CD14-positive monocyte (primary cell): ENCODE measurements around the gene AGO3. TPM values are rescaled to one million over a fixed set of nuclear protein-coding genes. Genes with fewer than 3 reads are reported as not detected.
A peak's percentile ranks its signal among the peaks of the same experiment; 100 is the strongest.

Experiments used
- DNase-seq, 3 donors: peaks; one replicate each; pipeline ENCODE4 v3.0.0-alpha.2; 2011 to 2022
- H2AFZ ChIP-seq: 2 replicates; pipeline ENCODE4 v1.6.0; 2012; ENCODE audit warnings: mild to moderate bottlenecking, low read depth, low read length, inconsistent platforms; ENCODE audit not compliant: insufficient read depth, poor library complexity, severe bottlenecking
- H3K27ac ChIP-seq, 2 donors: 1 replicate in 1 of 2; 2 replicates in 1 of 2; pipeline ENCODE4 v1.5.1; 2012 to 2013; ENCODE audit warnings: low read length in 2 of 2, control low read depth in 1 of 2, inconsistent platforms in 1 of 2, low read depth in 1 of 2, mild to moderate bottlenecking in 1 of 2
- H3K27me3 ChIP-seq, 2 donors: one replicate each; pipeline versions ENCODE4 v1.6.0 to v1.6.1; 2011 to 2013; ENCODE audit warnings: low read length in 2 of 2; ENCODE audit not compliant: control insufficient read depth in 2 of 2, insufficient read depth in 2 of 2
- H3K36me3 ChIP-seq, 2 donors: replicated peaks in 1 of 2; 1 replicate in 1 of 2; 2 replicates in 1 of 2; pipeline versions ENCODE4 v1.5.1 to v1.6.1; 2012 to 2013; ENCODE audit warnings: low read length in 2 of 2, control low read depth in 1 of 2, inconsistent platforms in 1 of 2, mild to moderate bottlenecking in 1 of 2; ENCODE audit not compliant: insufficient read depth in 2 of 2, control insufficient read depth in 1 of 2
- H3K4me1 ChIP-seq, 2 donors: 1 replicate in 1 of 2; 2 replicates in 1 of 2; pipeline versions ENCODE4 v1.5.1 to v1.6.1; 2012 to 2013; ENCODE audit warnings: low read length in 2 of 2, control low read depth in 1 of 2, inconsistent platforms in 1 of 2, mild to moderate bottlenecking in 1 of 2, moderate library complexity in 1 of 2; ENCODE audit not compliant: insufficient read depth in 2 of 2, control insufficient read depth in 1 of 2
- H3K4me2 ChIP-seq: replicated peaks from 2 replicates; pipeline ENCODE3; 2012; ENCODE audit warnings: low read length, moderate library complexity, mild to moderate bottlenecking; ENCODE audit not compliant: poor library complexity, severe bottlenecking; ENCODE audit errors: extremely low read depth
- H3K4me3 ChIP-seq, 3 experiments: fragments of 200-600 bp in 1 of 3; sonication (generic) in 1 of 3; replicated peaks in 1 of 3; 1 replicate in 2 of 3; 2 replicates in 1 of 3; pipeline ENCODE4 v1.5.1; 2011 to 2013; ENCODE audit warnings: low read length in 3 of 3, mild to moderate bottlenecking in 3 of 3, control low read depth in 2 of 3, low read depth in 2 of 3, inconsistent platforms in 1 of 3, moderate library complexity in 1 of 3
- H3K79me2 ChIP-seq: 2 replicates; pipeline ENCODE4 v1.6.0; 2012; ENCODE audit warnings: mild to moderate bottlenecking, control low read depth, inconsistent platforms, low read length, moderate library complexity; ENCODE audit not compliant: insufficient read depth
- H3K9ac ChIP-seq: 2 replicates; pipeline ENCODE4 v1.6.0; 2017; ENCODE audit warnings: low read length, mild to moderate bottlenecking; ENCODE audit not compliant: insufficient read depth, poor library complexity, severe bottlenecking
- H3K9me3 ChIP-seq, 2 donors: replicated peaks in 1 of 2; 1 replicate in 1 of 2; 2 replicates in 1 of 2; pipeline versions ENCODE4 v1.5.1 to v1.6.1; 2012 to 2013; ENCODE audit warnings: low read length in 2 of 2, control low read depth in 1 of 2; ENCODE audit not compliant: control insufficient read depth in 1 of 2, insufficient read depth in 1 of 2
- H4K20me1 ChIP-seq: 2 replicates; pipeline ENCODE4 v1.6.0; 2012; ENCODE audit warnings: mild to moderate bottlenecking, low read length, control low read depth, moderate library complexity; ENCODE audit not compliant: insufficient read depth
- H3K27ac Mint-ChIP-seq, 7 donors: one replicate each; pipeline ENCODE4 v1.8.0; 2020; ENCODE audit warnings: mild to moderate bottlenecking in 7 of 7, mixed read lengths in 7 of 7, moderate library complexity in 6 of 7, inconsistent platforms in 2 of 7
- H3K27me3 Mint-ChIP-seq, 3 donors: one replicate each; pipeline ENCODE4 v1.8.0; 2021 to 2022; ENCODE audit warnings: low read depth in 3 of 3, mild to moderate bottlenecking in 3 of 3, mixed read lengths in 3 of 3, moderate library complexity in 3 of 3, inconsistent platforms in 1 of 3
- H3K36me3 Mint-ChIP-seq, 2 donors: one replicate each; pipeline ENCODE4 v1.8.0; 2020; ENCODE audit warnings: mixed read lengths in 2 of 2, inconsistent platforms in 1 of 2, mild to moderate bottlenecking in 1 of 2
- H3K4me1 Mint-ChIP-seq: one replicate; pipeline ENCODE4 v1.8.0; 2020; ENCODE audit warnings: mild to moderate bottlenecking, mixed read lengths
- H3K4me3 Mint-ChIP-seq, 2 donors: one replicate each; pipeline ENCODE4 v1.8.0; 2020; ENCODE audit warnings: mild to moderate bottlenecking in 2 of 2, mixed read lengths in 2 of 2, moderate library complexity in 1 of 2
- H3K9me3 Mint-ChIP-seq, 7 donors: one replicate each; pipeline ENCODE4 v1.8.0; 2020 to 2022; ENCODE audit warnings: mixed read lengths in 7 of 7, mild to moderate bottlenecking in 6 of 7, moderate library complexity in 6 of 7, inconsistent platforms in 2 of 7
- WGBS: methylation state at CpG from one replicate; pipeline ENCODE4 v1.1.5; 2013; ENCODE audit warnings: missing lambda C conversion rate; ENCODE audit not compliant: insufficient coverage; 5-methylcytosine and 5-hydroxymethylcytosine counted together
- intact Hi-C, 2 donors: fragments of 100-400 bp; cut with micrococcal nuclease; formaldehyde crosslinking; loops; one replicate each; pipeline versions ENCODE4 v1.15.0 to v1.15.1; 2023
- polyA plus RNA-seq, 3 donors: library from polyadenylated mRNA; depleted of rRNA in 1 of 3; unstranded in 2 of 3; stranded (reverse) in 1 of 3; fragments of 300-500 nt in 2 of 3; fragments of >200 nt in 1 of 3; fragmentation: Illumina TruSeq in 2 of 3; gene quantifications; 1 replicate in 2 of 3; 2 replicates in 1 of 3; pipeline ENCODE4 v1.2.3, GENCODE V29; 2012 to 2021
- TF ChIP-seq, protein P1 (sequence below): fragments of 200-600 bp; IDR thresholded peaks from one replicate; pipeline ENCODE4 v1.8.0; 2022; ENCODE audit warnings: antibody characterized with exemption, mild to moderate bottlenecking

Gene AGO3
- polyA plus RNA-seq, 3 donors, result 6.3 to 9.0 (median 8.3) TPM

DNA sequence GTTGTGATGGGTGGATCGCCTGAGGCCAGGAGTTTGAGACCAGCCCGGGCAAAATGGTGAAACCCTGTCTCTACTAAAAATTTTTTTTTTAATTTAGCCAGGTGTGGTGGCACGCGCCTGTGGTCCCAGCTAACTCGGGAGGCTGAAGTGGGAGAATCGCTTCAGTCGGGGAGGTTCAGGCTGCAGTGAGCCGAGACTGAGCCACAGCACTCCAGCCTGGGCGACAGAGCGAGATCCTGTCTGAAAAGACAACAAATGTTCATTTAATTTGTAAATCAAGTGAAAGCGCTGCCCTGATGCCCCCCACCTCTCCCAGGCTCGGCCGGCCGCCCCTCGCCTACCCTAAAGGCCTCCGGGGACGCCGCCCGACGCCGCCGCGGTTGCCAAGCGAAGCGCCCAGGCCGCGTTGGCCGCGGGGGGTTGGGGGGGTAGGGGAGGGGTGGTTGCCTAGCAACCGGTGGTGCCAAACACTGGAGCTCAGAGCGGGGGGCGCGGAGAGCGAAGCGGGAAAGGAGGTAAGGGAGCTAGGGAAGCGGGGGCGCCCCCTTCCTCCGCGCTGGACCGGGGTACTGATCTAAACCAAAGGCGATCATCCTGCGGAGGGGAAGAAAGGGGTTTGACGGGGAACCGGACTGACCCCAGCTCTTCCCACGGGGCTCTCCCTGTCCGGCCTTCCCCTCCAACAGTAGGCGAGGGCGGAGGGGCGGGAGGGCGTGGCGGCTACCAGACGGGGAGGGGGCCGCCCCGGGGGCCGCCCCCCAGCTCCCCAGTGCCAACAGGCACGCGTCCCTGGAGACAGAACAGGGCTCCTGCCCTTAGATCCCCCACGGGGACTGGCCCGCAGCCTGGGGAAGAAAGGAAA, 153.0 kb downstream of the AGO3 start, which contains the start of gene TEKT2:
TEKT2 (plus strand) TSS at position 460 of the 862 bp plus-strand sequence. CDS start 828 bp downstream, outside the sequence.
- Histone ChIP-seq H3K27me3 (peaks cover 0 to 21% of the 10 kb centered on the region in 2 donors), H3K9ac (peak within 1 kb of the TSS; percentile 60), H3K4me2 (peak within 1 kb of the TSS; percentile 86), H2AFZ (peak within 1 kb of the TSS; percentile 92), H4K20me1 (no peaks in the 10 kb centered on the region), H3K79me2 (peaks cover 2% of the 10 kb centered on the region), H3K4me3 (peak within 1 kb of the TSS; percentile 18 to 73 (median 38)), H3K36me3 (no peaks in the 10 kb centered on the region), H3K9me3 (no peaks in the 10 kb centered on the region), H3K27ac (no peak within 1 kb of the TSS), H3K4me1 (peaks cover 17 to 19% of the 10 kb centered on the region in 2 donors)
- intact Hi-C loops, result no loop called here
- peak within 1 kb of the TSS in 2 of 7 donors; percentile 2 to 74 for H3K27ac Mint-ChIP-seq
- peak in 2 of 3 donors; percentile 37 to 53 for DNase-seq
- peaks cover 11% of the 10 kb centered on the region for H3K4me1 Mint-ChIP-seq
- TF ChIP-seq, protein P1, sequence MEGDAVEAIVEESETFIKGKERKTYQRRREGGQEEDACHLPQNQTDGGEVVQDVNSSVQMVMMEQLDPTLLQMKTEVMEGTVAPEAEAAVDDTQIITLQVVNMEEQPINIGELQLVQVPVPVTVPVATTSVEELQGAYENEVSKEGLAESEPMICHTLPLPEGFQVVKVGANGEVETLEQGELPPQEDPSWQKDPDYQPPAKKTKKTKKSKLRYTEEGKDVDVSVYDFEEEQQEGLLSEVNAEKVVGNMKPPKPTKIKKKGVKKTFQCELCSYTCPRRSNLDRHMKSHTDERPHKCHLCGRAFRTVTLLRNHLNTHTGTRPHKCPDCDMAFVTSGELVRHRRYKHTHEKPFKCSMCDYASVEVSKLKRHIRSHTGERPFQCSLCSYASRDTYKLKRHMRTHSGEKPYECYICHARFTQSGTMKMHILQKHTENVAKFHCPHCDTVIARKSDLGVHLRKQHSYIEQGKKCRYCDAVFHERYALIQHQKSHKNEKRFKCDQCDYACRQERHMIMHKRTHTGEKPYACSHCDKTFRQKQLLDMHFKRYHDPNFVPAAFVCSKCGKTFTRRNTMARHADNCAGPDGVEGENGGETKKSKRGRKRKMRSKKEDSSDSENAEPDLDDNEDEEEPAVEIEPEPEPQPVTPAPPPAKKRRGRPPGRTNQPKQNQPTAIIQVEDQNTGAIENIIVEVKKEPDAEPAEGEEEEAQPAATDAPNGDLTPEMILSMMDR, result no peak
- peaks cover 0 to 3% (median 0%) of the 10 kb centered on the region in 7 donors for H3K9me3 Mint-ChIP-seq
- 26% methylated on average over 24 of the region's 59 CpGs for WGBS
- H3K36me3 Mint-ChIP-seq, result no peaks in the 10 kb centered on the region
- H3K4me3 Mint-ChIP-seq, result peak within 1 kb of the TSS; percentile 71 to 86
- H3K27me3 Mint-ChIP-seq, result peaks cover 19 to 28% (median 27%) of the 10 kb centered on the region in 3 donors

DNA sequence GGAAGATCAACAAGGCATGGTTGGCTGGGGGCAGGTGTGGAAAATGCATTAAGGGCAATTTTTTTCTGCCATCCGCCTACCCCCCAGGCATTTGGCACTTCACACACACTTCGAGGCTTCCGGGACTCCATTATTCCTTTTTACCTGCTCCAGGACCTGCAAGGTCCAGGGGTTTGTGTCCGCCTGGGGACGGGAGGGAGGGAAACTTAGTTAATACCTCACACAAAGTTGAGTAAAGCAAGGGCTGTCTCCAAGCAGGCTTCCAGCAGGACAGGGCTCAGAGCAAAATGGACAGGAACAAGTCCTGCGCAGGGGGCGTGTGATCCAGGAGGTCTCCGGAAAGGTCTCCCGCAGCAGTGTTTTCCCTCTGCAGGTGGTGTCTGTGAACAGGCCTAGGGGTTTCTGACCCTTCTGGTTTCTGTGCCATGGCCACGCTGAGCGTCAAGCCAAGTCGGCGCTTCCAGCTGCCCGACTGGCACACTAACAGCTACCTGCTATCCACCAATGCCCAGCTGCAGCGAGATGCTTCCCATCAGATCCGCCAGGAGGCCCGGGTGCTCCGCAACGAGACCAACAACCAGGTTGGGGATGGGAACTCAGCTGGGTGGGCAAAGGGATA, 153.7 kb downstream of the AGO3 start:
- Histone ChIP-seq H2AFZ (peak overlapping the region; percentile 92), H3K79me2 (peaks cover 9% of the 10 kb centered on the region), H3K4me3 (peak overlapping the region; percentile 18 to 73 (median 38)), H3K9me3 (no peaks in the 10 kb centered on the region), H4K20me1 (no peaks in the 10 kb centered on the region), H3K27me3 (peaks cover 0 to 21% of the 10 kb centered on the region in 2 donors), H3K27ac (no peak overlapping the region), H3K9ac (peak overlapping the region; percentile 60), H3K36me3 (no peaks in the 10 kb centered on the region), H3K4me2 (peak overlapping the region; percentile 86), H3K4me1 (peaks cover 22 to 23% of the 10 kb centered on the region in 2 donors)
- intact Hi-C loops, result no loop called here
- Mint-ChIP-seq H3K4me3 (peak overlapping the region; percentile 71 to 86), H3K4me1 (peaks cover 16% of the 10 kb centered on the region), H3K9me3 (peaks cover 0 to 3% (median 0%) of the 10 kb centered on the region in 7 donors), H3K27me3 (peaks cover 18 to 28% (median 27%) of the 10 kb centered on the region in 3 donors), H3K27ac (peak overlapping the region in 1 of 7 donors; percentile 74), H3K36me3 (no peaks in the 10 kb centered on the region)
- TF ChIP-seq, protein P1, result no peak
- no peak for DNase-seq
- WGBS, result 82% methylated on average over 9 of the region's 19 CpGs
